ENCODE measurements around the gene DRD4.

DNA sequence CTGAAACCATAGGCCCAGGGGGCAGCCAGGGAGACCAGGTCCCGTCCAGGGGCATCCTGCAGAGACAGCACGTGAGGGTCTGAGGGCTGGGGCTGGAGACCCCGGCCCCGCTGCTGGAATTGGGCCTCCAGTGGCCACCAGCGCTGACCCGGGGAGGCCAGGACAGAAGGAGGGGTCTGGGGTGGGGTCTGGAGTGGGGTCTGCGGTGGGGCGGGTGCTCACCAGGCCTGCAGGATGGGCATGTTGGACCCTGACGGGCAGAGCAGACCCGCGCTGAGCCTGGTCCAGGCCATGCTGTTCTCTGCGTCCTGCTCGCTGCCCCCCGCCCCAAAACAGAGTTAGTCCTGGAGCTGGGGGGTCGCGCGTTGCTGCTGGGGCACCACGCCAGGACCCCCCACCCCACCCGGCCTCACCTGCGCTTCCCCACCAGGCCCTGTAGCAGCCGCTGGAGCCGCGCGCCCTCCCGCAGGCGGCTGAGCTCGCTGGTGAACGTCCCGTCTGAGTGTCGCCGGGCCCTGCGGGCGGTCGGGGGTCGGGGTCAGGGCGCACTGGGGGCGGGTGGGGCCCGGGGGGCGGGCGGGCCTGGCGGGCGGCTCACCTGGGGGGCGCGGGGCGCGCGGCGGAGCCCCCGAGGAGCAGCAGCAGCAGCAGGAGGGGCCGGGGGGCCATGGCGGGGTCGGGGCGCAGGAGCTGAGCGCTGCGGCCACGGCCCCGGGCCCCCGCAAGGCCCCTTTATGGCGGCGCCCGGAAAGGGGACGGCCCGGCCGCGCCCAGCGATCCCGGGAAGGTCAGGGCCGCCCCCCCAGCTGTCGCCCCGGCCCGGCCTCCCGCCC lies 10.4 kb upstream of the DRD4 start, which contains the start of gene SCT:
- no peak for TF ChIP-seq POLR2A (IDR thresholded peaks at IDR 0.05)
- TF ChIP-seq, protein P1, sequence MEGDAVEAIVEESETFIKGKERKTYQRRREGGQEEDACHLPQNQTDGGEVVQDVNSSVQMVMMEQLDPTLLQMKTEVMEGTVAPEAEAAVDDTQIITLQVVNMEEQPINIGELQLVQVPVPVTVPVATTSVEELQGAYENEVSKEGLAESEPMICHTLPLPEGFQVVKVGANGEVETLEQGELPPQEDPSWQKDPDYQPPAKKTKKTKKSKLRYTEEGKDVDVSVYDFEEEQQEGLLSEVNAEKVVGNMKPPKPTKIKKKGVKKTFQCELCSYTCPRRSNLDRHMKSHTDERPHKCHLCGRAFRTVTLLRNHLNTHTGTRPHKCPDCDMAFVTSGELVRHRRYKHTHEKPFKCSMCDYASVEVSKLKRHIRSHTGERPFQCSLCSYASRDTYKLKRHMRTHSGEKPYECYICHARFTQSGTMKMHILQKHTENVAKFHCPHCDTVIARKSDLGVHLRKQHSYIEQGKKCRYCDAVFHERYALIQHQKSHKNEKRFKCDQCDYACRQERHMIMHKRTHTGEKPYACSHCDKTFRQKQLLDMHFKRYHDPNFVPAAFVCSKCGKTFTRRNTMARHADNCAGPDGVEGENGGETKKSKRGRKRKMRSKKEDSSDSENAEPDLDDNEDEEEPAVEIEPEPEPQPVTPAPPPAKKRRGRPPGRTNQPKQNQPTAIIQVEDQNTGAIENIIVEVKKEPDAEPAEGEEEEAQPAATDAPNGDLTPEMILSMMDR (IDR thresholded peaks at IDR 0.05 in 4 of 5, conservative IDR thresholded peaks at IDR 0.05 in 1 of 5): no peak
